Body of pancreas (tissue), 4 donors: ENCODE data around the gene NKIRAS1.
"Not testable (repeated sequence)": the region's sequence is repeated elsewhere in the genome, so short reads cannot be mapped to it uniquely, and the experiment has no call there.

Experiments
- CTCF ChIP-seq, 7 experiments: fragments of 450-650 bp in 4 of 7; fragments of 200-600 bp in 3 of 7; sonication (generic) in 3 of 7; IDR thresholded peaks; one replicate each; pipeline ENCODE4 v1.5.1; 2016 to 2019; ENCODE audit warnings: antibody characterized with exemption in 7 of 7
- POLR2A ChIP-seq, 3 donors: fragments of 450-650 bp; IDR thresholded peaks; one replicate each; pipeline ENCODE4 v1.6.1; 2016; ENCODE audit warnings: antibody characterized with exemption in 3 of 3, mild to moderate bottlenecking in 2 of 3

GRCh38 chr3:23917679-23918303, 1.0 kb upstream of the NKIRAS1 start:
- TF ChIP-seq POLR2A, CTCF (IDR thresholded peaks at IDR 0.05): not testable (repeated sequence)
